ENCODE results near the gene TMEM209.

The TMEM209 gene

GRCh38 chr7:130141161-130141883, 63.9 kb downstream of the TMEM209 start:
- H3K4me3 ChIP-seq (ENCODE audit: low read length) = peak overlapping the region; percentile 43
- DNase-seq (ENCODE audit: low read depth) = peak; percentile 36
- TF ChIP-seq, protein P1, sequence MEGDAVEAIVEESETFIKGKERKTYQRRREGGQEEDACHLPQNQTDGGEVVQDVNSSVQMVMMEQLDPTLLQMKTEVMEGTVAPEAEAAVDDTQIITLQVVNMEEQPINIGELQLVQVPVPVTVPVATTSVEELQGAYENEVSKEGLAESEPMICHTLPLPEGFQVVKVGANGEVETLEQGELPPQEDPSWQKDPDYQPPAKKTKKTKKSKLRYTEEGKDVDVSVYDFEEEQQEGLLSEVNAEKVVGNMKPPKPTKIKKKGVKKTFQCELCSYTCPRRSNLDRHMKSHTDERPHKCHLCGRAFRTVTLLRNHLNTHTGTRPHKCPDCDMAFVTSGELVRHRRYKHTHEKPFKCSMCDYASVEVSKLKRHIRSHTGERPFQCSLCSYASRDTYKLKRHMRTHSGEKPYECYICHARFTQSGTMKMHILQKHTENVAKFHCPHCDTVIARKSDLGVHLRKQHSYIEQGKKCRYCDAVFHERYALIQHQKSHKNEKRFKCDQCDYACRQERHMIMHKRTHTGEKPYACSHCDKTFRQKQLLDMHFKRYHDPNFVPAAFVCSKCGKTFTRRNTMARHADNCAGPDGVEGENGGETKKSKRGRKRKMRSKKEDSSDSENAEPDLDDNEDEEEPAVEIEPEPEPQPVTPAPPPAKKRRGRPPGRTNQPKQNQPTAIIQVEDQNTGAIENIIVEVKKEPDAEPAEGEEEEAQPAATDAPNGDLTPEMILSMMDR (conservative IDR thresholded peaks at IDR 0.05; ENCODE audit: low read depth, low read length) = peak; percentile 10

- TF ChIP-seq, protein P1 (conservative IDR thresholded peaks at IDR 0.05; ENCODE audit: low read depth, low read length) = no peak
- no peak overlapping the region for H3K4me3 ChIP-seq (ENCODE audit: low read length)
- DNase-seq (ENCODE audit: low read depth) = no peak
Measured at GRCh38 chr7:130140551-130141160, 64.5 kb downstream of the TMEM209 start.

DNA sequence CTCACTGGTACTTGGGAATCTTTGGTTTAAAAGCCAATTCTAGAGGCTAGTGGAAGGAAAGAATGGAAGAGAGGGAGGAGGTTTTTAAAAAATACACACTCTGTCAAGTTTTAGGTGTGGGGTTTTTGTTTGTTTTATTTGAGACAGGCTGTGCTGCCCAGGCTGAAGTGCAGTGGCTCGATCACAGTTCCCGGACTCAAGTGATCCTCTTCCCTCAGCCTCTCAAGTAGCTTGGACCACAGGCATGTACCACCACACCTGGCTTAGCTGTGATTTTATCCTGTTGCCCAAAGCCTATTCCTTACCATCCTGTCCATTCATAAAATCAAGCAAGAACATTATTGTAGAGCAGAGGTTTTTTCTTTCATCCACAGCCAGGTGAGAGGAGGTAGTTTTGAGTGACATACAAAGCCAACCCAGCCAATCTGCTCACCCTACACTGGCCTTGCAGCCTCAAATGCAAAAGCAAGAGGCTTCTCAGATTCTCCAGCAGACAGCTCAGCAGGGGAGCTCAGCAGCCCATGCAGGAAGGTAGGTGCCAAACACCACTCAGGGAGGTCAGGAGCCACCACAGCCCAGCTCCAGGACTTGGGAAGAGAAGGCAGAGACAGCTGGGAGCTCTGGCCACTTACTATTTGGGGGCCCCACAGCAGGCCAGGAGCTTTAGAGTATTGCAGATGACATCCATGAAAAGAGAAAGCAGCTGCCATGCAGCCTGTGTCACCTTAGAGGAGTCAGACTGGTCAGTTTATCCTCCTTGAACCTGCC, 65.8 kb downstream of the TMEM209 start:
- TF ChIP-seq, protein P1 (conservative IDR thresholded peaks at IDR 0.05; ENCODE audit: low read depth, low read length) = no peak
- DNase-seq (ENCODE audit: low read depth) = no peak
- H3K4me3 ChIP-seq (ENCODE audit: low read length) = no peak overlapping the region

DNA sequence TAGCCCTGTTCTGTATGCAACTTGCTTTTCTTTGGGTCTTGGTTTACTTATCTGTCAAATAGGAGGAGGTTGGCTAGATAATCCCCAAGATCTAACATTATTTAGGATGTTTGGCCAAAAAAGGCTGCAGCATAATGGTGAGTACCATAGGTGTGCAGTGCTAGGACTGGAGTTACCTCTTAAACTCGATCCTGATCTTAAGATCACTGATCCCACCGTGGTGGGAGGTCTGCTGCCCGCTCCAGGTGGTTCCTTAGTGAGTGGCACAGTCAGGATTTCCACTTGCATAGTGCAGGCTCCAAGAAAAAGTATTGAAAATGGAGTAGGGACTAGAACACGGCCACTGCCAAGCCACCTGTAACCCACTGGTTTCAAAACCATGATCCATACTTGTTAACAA, 68.0 kb downstream of the TMEM209 start:
- DNase-seq (ENCODE audit: low read depth) = no peak
- H3K4me3 ChIP-seq (ENCODE audit: low read length) = no peak overlapping the region
- TF ChIP-seq, protein P1 (conservative IDR thresholded peaks at IDR 0.05; ENCODE audit: low read depth, low read length) = no peak

GRCh38 chr7:130136579-130137167, 68.5 kb downstream of the TMEM209 start:
- TF ChIP-seq, protein P1 (conservative IDR thresholded peaks at IDR 0.05; ENCODE audit: low read depth, low read length) = no peak
- no peak overlapping the region for H3K4me3 ChIP-seq (ENCODE audit: low read length)
- DNase-seq (ENCODE audit: low read depth) = no peak

GRCh38 chr7:130135208-130136205, 69.7 kb downstream of the TMEM209 start:
- H3K4me3 ChIP-seq (ENCODE audit: low read length) = no peak overlapping the region
- DNase-seq (ENCODE audit: low read depth) = no peak
- TF ChIP-seq, protein P1 (conservative IDR thresholded peaks at IDR 0.05; ENCODE audit: low read depth, low read length) = no peak
